ENCODE data around the gene GJC2. TPM values are rescaled to one million over a fixed set of nuclear protein-coding genes. Genes with fewer than 3 reads are reported as not detected.

The GJC2 gene
- polyA plus RNA-seq, 1 experiment, result 1.2 TPM

- no peak for TF ChIP-seq CTCF (IDR thresholded peaks at IDR 0.05; ENCODE audit: low read depth, low read length)
- DNase-seq (ENCODE audit: low read depth, low spot score), result peak; percentile 72
- H3K4me3 ChIP-seq (ENCODE audit: low read depth, low read length), result peak within 1 kb of the TSS; percentile 84
- POLR2A ChIA-PET, result no interaction called here
- CTCF ChIA-PET, result no interaction called here
- H3K27me3 ChIP-seq (ENCODE audit: control insufficient read depth, insufficient read depth, low read length), result no peaks in the 10 kb centered on the region
- H3K27ac ChIP-seq (ENCODE audit: low read depth, low read length), result peak within 1 kb of the TSS; percentile 39
- H3K9me3 ChIP-seq (ENCODE audit: control insufficient read depth, insufficient read depth, low read length), result no peaks in the 10 kb centered on the region; the same call in 1 of the 2 replicates
Observed at GRCh38 chr1:228102791-228103620, 46.7 kb upstream of the GJC2 start, which contains the start of gene C1orf35. Gene C1orf35, minus strand, starts transcription at chr1:228103325. Its CDS starts 98 bp downstream, at chr1:228103227.

GRCh38 chr1:228104526-228105269 lies 45.0 kb upstream of the GJC2 start:
- DNase-seq (ENCODE audit: low read depth, low spot score), result no peak
- Histone ChIP-seq H3K9me3 (ENCODE audit: control insufficient read depth, insufficient read depth, low read length) (no peaks in the 10 kb centered on the region; the same call in 1 of the 2 replicates), H3K4me3 (ENCODE audit: low read depth, low read length) (no peak overlapping the region), H3K27ac (ENCODE audit: low read depth, low read length) (no peak overlapping the region), H3K27me3 (ENCODE audit: control insufficient read depth, insufficient read depth, low read length) (no peaks in the 10 kb centered on the region)
- POLR2A ChIA-PET, result no interaction called here
- TF ChIP-seq CTCF (IDR thresholded peaks at IDR 0.05; ENCODE audit: low read depth, low read length), result no peak
- CTCF ChIA-PET, result no interaction called here

- H3K27me3 ChIP-seq (ENCODE audit: control insufficient read depth, insufficient read depth, low read length), result no peaks in the 10 kb centered on the region
- TF ChIP-seq CTCF (IDR thresholded peaks at IDR 0.05; ENCODE audit: low read depth, low read length), result no peak
- ChIA-PET POLR2A (interaction anchor here (1.0 to 1.3 kb wide), 2 partner anchors 15 to 60 kb away, joined by 3 read pairs; partner anchors contain the start of gene IBA57), CTCF (no interaction called here)
- DNase-seq (ENCODE audit: low read depth, low spot score), result no peak
- H3K27ac ChIP-seq (ENCODE audit: low read depth, low read length), result no peak overlapping the region
- no peak overlapping the region for H3K4me3 ChIP-seq (ENCODE audit: low read depth, low read length)
- no peaks in the 10 kb centered on the region; the same call in 1 of the 2 replicates for H3K9me3 ChIP-seq (ENCODE audit: control insufficient read depth, insufficient read depth, low read length)
Observed at GRCh38 chr1:228105270-228105995, 44.3 kb upstream of the GJC2 start.

GRCh38 chr1:228105996-228106799 lies 43.5 kb upstream of the GJC2 start:
- ChIA-PET CTCF (interaction anchor here (0.5 to 1.0 kb wide), 2 partner anchors 25 to 44 kb away, joined by 3 to 4 read pairs; partner anchors contain the start of gene GJC2), POLR2A (interaction anchor here (1.0 to 1.3 kb wide), 2 partner anchors 16 to 59 kb away, joined by 3 read pairs; partner anchors contain the start of gene IBA57)
- TF ChIP-seq CTCF (IDR thresholded peaks at IDR 0.05; ENCODE audit: low read depth, low read length), result no peak
- Histone ChIP-seq H3K4me3 (ENCODE audit: low read depth, low read length) (no peak overlapping the region), H3K27me3 (ENCODE audit: control insufficient read depth, insufficient read depth, low read length) (no peaks in the 10 kb centered on the region), H3K27ac (ENCODE audit: low read depth, low read length) (no peak overlapping the region), H3K9me3 (ENCODE audit: control insufficient read depth, insufficient read depth, low read length) (no peaks in the 10 kb centered on the region; the same call in 1 of the 2 replicates)
- no peak for DNase-seq (ENCODE audit: low read depth, low spot score)

Measured in AG04450 (cell line).